NT2/D1 (cell line): Measurements from ENCODE around the gene KCNQ5.

ENCODE experiments used
- DNase-seq: peaks from one replicate; pipeline ENCODE4 v3.0.0-alpha.2; 2011; ENCODE audit warnings: low read depth, low spot score
- H3K27me3 ChIP-seq: 2 replicates; pipeline ENCODE4 v1.6.0; 2011; ENCODE audit warnings: mild to moderate bottlenecking; ENCODE audit not compliant: insufficient read length, insufficient read depth
- H3K36me3 ChIP-seq: 2 replicates; pipeline ENCODE4 v1.6.1; 2011; ENCODE audit warnings: mild to moderate bottlenecking, low read length, mixed read lengths; ENCODE audit not compliant: insufficient read depth, insufficient read length
- H3K4me1 ChIP-seq: 2 replicates; pipeline ENCODE4 v1.5.1; 2011; ENCODE audit not compliant: insufficient read depth, insufficient read length
- H3K4me3 ChIP-seq: 2 replicates; pipeline ENCODE4 v1.5.1; 2011; ENCODE audit warnings: low read depth; ENCODE audit not compliant: insufficient read length
- H3K9ac ChIP-seq: 2 replicates; pipeline ENCODE4 v1.6.0; 2011; ENCODE audit warnings: low read depth; ENCODE audit not compliant: insufficient read length
- H3K9me3 ChIP-seq: 2 replicates; pipeline ENCODE4 v1.5.1; 2011; ENCODE audit warnings: mild to moderate bottlenecking, low read length; ENCODE audit not compliant: insufficient read depth
- SUZ12 ChIP-seq: IDR thresholded peaks from 2 replicates; pipeline ENCODE4 v1.6.1; 2011; ENCODE audit not compliant: insufficient read length, insufficient read depth; ENCODE audit errors: extremely low read depth
- YY1 ChIP-seq: IDR thresholded peaks from 2 replicates; pipeline ENCODE4 v1.6.1; 2011; ENCODE audit not compliant: insufficient read length, insufficient read depth
- ZNF274 ChIP-seq: IDR thresholded peaks from 2 replicates; pipeline ENCODE4 v1.6.1; 2011; ENCODE audit warnings: mild to moderate bottlenecking, low read depth, low read length

KCNQ5 gene

GRCh38 chr6:72793641-72794395, 172.0 kb downstream of the KCNQ5 start:
- Histone ChIP-seq H3K9ac (no peak overlapping the region), H3K9me3 (no peaks in the 10 kb centered on the region), H3K4me1 (peaks cover 2% of the 10 kb centered on the region), H3K27me3 (no peaks in the 10 kb centered on the region), H3K4me3 (no peak overlapping the region), H3K36me3 (no peaks in the 10 kb centered on the region)
- DNase-seq: no peak
- no peak for TF ChIP-seq YY1
- no peak for TF ChIP-seq ZNF274

DNA sequence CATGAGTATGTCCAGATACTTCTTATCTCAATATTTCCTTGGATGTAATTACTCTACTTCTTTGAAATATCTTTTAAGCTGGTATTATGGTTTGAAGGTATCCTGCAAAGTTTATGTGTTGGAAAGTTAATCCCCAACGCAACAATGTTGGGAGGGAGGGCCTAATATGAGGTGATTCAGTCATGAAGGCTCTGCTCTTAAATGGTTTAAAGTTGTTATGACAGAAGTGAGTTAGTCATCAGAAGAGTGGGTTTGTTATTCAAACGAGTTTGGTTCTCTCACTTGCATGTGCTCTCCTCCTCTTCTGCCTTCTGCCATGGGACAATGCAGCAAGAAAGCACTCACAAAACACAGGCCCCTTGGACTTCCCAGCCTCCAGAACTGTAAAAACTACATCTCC, 176.3 kb downstream of the KCNQ5 start:
- Histone ChIP-seq H3K27me3 (no peaks in the 10 kb centered on the region), H3K36me3 (no peaks in the 10 kb centered on the region), H3K9me3 (no peaks in the 10 kb centered on the region), H3K4me3 (no peak overlapping the region), H3K9ac (no peak overlapping the region), H3K4me1 (peaks cover 2% of the 10 kb centered on the region)
- TF ChIP-seq ZNF274 (no peak), YY1 (no peak), SUZ12 (no peak)
- no peak for DNase-seq

- no peaks in the 10 kb centered on the region for H3K4me1 ChIP-seq
- no peaks in the 10 kb centered on the region for H3K36me3 ChIP-seq
- TF ChIP-seq YY1: no peak
- no peak for TF ChIP-seq SUZ12
- no peaks in the 10 kb centered on the region for H3K9me3 ChIP-seq
- H3K27me3 ChIP-seq: no peaks in the 10 kb centered on the region
- DNase-seq: no peak
- H3K4me3 ChIP-seq: no peak overlapping the region
- no peak overlapping the region for H3K9ac ChIP-seq
These were observed 188.0 kb downstream of the KCNQ5 start for GRCh38 chr6:72809746-72810379.

DNA sequence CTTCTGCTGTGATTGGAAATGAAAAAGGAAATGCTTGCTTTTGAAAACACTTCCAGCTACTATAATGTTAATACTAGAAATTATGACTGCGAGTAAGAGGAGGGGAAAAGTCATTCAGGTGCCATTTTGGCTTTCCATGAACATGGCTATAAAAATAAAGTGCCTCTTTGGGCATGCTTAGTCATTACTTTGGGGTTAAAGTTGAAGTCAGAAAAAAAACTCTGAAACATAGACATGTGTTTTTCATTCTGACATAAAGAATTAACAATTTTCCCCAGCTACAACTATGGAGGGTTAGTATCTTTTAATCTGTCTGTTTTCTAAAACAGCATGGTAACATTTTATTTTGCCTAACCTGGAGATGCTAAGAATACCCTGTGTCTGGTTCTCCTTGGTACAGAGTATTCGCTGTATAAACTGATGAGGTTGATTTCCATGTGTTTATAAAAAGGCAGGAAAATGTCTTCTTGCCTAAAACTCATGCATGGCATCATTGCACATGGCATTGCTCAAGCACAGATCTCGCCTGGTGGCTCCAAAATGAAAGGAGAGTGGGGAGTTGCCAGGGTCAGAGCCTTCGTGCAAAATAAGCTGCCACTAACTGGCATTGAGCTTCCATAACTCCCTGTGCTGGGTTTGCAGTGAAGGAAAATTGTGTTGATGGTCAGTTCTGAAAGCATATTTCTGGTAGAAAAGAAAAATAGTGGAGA, 188.9 kb downstream of the KCNQ5 start:
- DNase-seq: no peak
- H3K4me3 ChIP-seq: no peak overlapping the region
- no peak overlapping the region for H3K9ac ChIP-seq
- H3K4me1 ChIP-seq: no peaks in the 10 kb centered on the region
- TF ChIP-seq ZNF274 (no peak), SUZ12 (no peak), YY1 (no peak)
- H3K36me3 ChIP-seq: no peaks in the 10 kb centered on the region
- H3K27me3 ChIP-seq: no peaks in the 10 kb centered on the region
- H3K9me3 ChIP-seq: no peaks in the 10 kb centered on the region

- DNase-seq: no peak
- no peak overlapping the region for H3K9ac ChIP-seq
- H3K27me3 ChIP-seq: no peaks in the 10 kb centered on the region
- no peak overlapping the region for H3K4me3 ChIP-seq
- TF ChIP-seq ZNF274 (no peak), YY1 (no peak), SUZ12 (no peak)
- no peaks in the 10 kb centered on the region for H3K4me1 ChIP-seq
- no peaks in the 10 kb centered on the region for H3K9me3 ChIP-seq
- no peaks in the 10 kb centered on the region for H3K36me3 ChIP-seq
These were observed 190.1 kb downstream of the KCNQ5 start for GRCh38 chr6:72811971-72812421.

- no peak for TF ChIP-seq YY1
- TF ChIP-seq SUZ12: no peak
- no peak for TF ChIP-seq ZNF274
- Histone ChIP-seq H3K9ac (no peak overlapping the region), H3K4me3 (no peak overlapping the region), H3K4me1 (no peaks in the 10 kb centered on the region), H3K9me3 (no peaks in the 10 kb centered on the region), H3K36me3 (no peaks in the 10 kb centered on the region), H3K27me3 (no peaks in the 10 kb centered on the region)
- no peak for DNase-seq
These were observed 192.1 kb downstream of the KCNQ5 start for GRCh38 chr6:72813807-72814596.

DNA sequence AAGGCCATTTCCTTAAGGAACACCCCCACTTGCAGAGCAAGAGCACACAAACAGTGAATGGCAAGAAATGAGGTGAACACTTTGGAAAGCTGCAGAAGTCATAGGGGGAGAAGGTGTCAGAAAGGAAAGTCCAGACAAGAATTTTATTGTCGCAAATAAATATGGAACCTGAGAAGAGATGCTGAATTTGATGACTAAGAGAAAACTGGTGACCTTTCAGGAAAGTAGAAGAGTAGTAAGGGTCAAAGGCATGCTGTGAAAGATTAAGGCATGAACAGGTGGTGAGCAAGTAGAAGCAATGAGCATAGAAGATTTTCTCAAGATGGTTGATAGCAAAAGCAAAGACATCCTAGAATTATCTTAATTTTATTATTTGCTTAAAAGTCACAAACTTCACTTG, 194.2 kb downstream of the KCNQ5 start:
- Histone ChIP-seq H3K36me3 (no peaks in the 10 kb centered on the region), H3K4me1 (no peaks in the 10 kb centered on the region), H3K4me3 (no peak overlapping the region), H3K9ac (no peak overlapping the region), H3K27me3 (no peaks in the 10 kb centered on the region), H3K9me3 (no peaks in the 10 kb centered on the region)
- no peak for TF ChIP-seq YY1
- no peak for TF ChIP-seq ZNF274
- TF ChIP-seq SUZ12: no peak
- DNase-seq: no peak
